ENCODE measurements around the gene MAGI2. TPM values are rescaled to one million over a fixed set of nuclear protein-coding genes. Genes with fewer than 3 reads are reported as not detected.
"Not testable (repeated sequence)": the region's sequence is repeated elsewhere in the genome, so short reads cannot be mapped to it uniquely, and the experiment has no call there.

Gene MAGI2
- total RNA-seq, 1 donor from 2014 or later, result 6.3 TPM

DNA sequence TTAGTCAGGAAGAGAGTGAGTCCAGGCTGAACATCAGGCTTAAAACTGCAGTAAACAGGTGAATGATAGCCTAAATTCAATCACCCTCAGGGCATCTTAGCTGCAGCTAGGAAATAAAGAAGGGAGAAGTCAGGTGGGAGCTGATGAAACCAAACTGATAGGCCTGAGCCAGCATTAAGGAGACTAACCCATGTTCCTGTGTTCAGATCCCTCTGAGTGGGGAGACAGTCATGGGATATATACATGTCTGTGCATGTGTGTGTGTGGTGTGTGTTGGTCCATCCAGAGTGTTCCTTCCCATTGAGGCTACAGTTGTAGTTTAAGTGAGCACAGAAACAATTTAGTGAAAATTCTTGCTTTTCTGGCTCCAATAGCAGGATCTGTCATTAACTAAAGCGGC is 1174.0 kb downstream of the MAGI2 start:
- intact Hi-C loops (cut with DNase I), result no loop called here
- no peak for DNase-seq (ENCODE audit: low spot score)

DNA sequence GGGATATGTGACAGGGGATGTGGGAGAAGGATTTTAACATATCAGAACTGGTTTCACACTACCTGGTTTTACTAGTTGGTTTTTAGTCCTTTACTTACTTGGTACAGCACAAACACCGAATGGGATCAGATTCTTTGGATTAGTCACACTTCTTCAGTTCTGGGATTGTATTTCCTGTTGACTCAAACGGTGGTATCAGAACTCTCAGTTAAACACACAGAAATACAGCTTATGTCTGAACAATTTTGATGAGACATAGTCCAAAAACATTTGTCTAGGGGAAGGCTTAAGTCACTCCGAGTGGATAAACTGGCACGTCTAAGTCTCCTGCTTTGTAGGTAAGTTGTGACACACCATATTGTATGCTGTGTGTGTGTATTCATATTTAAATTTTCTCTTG is 1174.4 kb downstream of the MAGI2 start:
- DNase-seq (ENCODE audit: low spot score), result no peak
- intact Hi-C loops (cut with DNase I), result no loop called here

DNA sequence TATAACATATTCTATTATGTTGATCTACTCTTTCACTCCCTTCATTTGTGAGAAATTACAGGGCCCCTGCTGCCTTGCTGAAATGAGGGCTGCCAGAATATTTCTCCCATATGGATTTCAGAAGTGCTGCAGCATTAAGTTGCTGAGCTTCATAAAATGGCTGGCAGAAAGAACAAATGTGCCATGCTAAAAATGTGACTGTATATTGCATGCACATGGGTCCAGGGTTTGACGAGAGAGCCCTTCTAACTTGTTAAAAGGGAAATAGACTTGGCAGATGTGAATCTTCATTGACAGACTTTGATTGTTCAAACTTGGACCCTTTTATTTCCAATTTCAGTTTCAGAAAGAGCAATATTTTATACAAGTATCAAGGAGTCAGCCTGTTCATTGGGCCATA is 1186.3 kb downstream of the MAGI2 start:
- intact Hi-C loops (cut with DNase I), result no loop called here
- no peak for DNase-seq (ENCODE audit: low spot score)

DNA sequence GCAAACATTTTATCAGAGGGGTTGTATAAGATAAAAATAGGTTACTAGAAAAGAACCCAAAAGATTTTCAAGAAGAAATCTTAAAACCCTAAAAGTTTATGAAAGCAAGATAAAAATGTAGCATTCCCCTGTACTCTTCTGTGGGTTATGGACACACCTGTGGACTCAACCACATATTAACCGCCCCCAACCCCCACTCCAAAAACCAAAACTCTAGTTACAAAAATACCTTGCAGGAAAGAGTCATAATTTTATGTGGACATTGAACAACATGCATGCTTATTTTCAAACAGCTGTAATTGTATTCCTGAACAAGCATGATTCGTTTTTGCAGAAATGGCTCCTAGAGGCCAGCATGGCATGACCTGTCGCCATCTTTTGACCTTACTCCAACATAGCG is 1188.0 kb downstream of the MAGI2 start:
- intact Hi-C loops (cut with DNase I), result no loop called here
- DNase-seq (ENCODE audit: low spot score), result no peak

DNA sequence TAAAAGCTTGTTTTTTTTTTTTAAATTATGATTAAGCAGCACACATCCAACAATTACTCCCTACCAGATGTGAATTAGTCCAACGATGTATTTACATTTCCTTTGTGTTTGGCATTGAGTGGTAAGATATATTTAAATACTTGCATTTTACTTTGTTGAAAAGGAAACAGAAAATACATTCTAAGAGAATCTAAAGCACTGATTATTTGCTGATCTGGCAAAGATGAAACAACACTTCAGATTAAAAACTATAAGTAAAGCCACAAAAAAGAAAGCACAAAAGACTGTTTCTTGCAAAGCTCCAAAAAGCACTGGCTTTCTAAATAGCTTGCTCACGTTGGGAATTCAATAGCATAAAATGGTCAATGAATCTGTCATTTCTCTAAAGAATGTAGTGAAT is 1188.4 kb downstream of the MAGI2 start:
- no peak for DNase-seq (ENCODE audit: low spot score)
- intact Hi-C loops (cut with DNase I), result no loop called here

DNA sequence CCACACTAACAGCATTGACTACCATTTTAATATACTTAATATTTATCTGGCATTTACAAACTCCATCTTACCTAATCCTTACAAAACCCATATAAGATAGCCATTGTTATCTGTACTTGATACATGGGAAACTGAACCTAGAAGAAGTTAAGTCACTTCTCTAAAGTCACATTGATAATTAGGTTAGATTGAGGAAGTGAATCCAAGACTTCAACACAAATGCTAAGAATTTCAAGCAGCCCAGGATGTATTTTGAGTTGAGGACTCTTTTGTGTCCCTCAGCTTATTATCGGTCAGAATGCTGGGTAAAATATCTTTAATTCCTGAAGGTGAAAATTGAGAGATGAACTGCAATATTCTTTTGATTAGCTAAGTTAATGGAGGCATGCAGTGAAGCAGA is 1189.4 kb downstream of the MAGI2 start:
- intact Hi-C loops (cut with DNase I), result no loop called here
- DNase-seq (ENCODE audit: low spot score), result no peak

DNA sequence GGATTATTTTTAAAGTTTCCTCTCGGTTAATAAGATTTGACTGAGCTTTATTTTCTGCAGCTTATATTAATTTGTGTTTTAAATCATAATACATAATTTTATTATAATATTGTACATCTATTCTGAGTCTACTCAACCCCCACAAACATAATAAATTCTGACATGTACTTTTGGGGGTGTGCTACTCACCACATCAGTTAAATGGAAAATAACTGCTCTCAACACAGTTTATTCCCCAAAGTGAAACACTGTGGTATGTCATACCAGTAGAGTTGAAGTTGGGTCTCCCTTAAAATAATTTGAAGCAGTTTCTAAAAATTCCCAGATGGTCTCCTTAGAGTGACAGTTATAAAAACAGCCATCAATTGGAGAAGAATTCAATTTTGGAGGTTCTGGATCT is 1191.7 kb downstream of the MAGI2 start:
- no peak for DNase-seq (ENCODE audit: low spot score)

DNA sequence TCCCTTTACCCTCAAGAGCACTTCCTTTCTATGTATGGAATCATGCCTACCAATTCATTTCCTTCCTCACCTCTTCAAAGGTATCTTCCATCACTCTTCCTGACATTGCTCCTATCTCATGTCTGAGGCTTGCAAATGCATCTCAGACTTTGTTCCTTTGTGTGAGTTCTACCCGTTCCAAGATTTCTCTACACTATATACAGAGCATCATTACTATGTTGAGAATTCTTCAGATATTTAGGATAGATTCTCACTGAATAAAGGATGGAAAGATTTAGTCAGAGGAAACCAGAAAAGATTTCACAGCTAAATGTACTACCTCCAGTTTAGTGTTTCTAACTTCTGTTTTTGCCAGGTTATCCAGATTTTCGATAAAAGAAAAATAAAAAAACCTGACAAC is 1192.2 kb downstream of the MAGI2 start:
- no peak for DNase-seq (ENCODE audit: low spot score)
- intact Hi-C loops (cut with DNase I), result no loop called here

More for the DNA sequence above, 1191.7 kb downstream of the MAGI2 start:
- intact Hi-C loops (cut with DNase I), result no loop called here

DNA sequence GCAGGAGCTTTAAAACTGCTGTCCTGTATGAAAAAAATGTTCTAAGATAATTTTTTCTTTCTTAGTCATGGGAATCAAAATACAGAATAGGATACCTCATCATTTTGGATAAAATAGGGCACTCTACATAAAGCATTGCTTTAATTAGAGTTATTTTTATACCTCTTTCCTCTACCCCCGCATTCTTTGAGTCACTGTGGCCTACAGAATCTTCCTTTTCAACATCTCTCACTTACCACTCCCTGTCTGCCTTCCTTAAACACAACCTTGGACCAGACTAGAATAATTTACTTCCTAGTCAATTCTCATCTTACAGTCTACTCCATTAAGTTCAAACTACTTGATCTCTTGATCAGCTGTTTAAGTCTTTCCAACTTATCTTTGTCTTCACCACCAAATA is 1192.6 kb downstream of the MAGI2 start:
- intact Hi-C loops (cut with DNase I), result no loop called here
- no peak for DNase-seq (ENCODE audit: low spot score)

DNA sequence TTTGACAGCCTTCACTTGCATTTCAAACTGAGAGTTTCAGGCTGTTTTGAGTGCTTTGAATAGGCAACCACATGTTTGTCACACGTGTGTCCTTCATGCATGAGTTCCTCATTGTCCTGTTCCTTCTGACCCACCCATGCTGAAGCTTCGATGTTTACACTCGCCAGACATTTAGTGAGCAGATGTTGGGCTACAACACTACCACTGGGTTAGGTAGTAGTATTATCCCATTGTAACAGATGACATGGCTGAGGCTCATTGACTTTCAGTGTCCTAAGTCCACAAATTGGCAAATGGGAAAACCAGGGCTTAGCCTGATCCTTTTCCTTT is 1198.8 kb downstream of the MAGI2 start:
- DNase-seq (ENCODE audit: low spot score), result no peak
- intact Hi-C loops (cut with DNase I), result no loop called here

DNA sequence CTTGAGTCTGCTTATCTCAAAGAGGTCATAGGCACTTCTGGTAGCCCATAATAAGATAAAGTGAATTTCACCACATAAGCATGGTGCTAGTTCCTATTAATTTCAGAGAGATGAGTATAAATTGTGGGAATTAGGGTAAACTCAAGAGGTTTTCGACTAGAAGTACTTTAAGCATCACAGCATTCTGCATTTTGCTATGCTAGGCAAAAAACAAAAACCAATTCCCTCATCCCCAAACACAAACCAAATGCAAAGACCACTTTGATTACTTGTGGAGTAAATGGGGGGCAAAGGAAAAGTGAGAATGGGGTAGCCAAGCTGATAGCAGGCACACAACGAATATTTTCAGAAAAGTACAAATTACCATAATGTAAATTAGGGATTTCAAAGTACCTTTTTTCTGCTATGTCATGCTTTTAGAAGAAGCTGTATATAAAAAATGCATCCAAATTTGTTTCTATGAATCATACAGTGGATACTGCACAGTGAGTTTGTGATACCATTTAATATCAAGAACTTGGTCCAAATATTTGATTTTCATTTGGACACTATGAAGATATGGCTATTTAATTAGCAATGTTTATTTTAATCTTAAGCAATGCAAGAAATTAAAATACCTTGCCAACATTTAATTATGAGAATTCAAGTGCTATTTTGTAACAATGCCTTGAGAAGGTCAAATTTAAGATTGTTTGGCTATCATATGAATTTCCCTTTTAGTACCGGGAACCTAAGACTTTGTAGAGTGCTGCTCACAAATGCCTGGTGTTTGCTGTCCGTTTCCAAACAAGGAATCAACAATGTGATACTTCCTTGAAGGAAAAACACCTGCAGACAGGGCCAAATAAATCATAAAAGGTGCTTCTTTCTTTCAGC is 1199.4 kb downstream of the MAGI2 start:
- intact Hi-C loops (cut with DNase I), result no loop called here
- no peak for DNase-seq (ENCODE audit: low spot score)

DNA sequence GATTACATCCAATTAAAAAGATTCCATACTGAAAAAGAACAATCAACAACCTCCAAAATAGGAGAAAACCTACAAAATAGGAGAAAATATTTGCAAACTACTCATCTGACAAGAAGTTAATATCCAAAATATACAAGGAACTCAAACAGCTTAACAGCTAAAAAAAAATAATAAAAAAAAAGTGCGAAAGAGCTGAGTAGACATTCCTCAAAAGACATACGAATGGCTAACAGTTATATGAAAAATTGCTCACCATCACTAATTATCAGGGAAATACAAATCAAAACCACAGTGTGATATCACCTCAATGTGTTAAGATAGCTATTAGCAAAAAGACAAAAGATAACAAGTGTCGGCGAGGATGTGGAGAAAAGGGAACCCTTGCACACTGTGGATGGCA is 1204.6 kb downstream of the MAGI2 start:
- DNase-seq (ENCODE audit: low spot score), result no peak
- intact Hi-C loops (cut with DNase I), result no loop called here

DNA sequence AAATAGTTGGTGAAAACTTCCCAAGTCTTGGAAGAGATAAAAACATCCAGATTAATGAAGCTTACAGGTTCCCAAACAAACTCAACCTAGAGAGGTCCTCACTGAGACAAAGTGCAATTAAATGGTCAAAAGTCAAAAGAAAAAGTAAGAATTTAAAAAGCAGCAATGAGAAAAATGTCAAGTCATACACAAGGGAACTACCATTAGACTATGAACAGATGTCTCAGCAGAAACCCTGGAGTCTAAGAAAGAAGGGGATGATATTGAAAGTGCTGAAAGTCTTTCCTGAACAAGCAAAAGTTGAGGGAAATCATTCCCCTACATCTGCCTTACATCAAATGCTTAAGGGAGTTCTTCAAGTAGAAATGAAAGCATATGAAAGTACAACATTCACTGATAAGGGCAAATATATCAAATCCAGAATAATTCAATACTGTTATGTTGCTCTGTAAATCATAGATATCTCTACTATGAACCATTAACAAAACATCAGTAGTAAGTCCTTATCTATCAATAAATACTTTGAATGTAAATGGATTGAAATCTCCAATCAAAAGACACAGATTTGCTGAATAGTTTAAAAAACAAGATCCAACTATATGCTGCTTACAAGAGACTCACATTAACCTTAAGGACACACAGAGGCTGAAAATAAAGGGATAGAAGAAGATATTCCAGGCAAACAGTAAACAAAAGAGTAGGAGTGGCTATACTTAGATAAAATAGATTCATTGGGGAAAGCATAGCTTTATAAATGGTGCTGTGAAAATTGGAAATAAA is 1205.4 kb downstream of the MAGI2 start:
- no peak for DNase-seq (ENCODE audit: low spot score)

DNA sequence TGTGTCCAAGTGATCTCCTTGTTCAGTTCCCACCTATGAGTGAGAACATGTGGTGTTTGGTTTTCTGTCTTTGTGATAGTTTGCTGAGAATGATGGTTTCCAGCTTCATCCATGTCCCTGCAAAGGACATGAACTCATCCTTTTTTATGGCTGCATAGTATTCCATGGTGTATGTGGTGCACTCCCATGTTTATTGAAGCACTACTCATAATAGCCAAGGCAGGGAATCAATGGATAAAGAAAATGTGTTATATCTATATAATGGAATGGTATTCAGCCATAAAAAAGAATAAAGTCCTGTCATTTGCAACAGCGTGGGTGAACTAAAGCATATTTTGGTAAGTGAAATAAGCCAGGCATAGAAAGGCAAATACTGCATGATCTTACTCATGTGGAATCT is 1213.3 kb downstream of the MAGI2 start:
- DNase-seq (ENCODE audit: low spot score); intact Hi-C loops (cut with DNase I): not testable (repeated sequence)

More for the DNA sequence above, 1205.4 kb downstream of the MAGI2 start:
- intact Hi-C loops (cut with DNase I), result no loop called here

DNA sequence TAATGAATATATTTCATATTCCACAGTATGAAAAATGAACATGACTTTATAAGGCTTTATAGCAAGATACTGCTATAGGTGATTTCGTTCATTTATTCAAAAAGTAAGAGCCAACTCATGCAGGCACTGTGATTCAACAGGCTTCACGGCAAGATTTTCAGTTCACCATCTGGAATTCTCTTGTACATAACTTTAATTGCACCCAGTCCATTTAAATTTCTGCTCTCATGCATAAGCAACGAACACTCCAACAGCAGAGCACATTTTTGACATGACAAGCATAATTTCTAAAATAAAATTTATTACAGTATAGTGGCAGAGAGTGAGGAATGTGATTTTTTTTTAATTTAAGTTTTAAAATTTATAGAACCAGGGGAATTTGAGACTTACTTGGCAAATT is 1218.8 kb downstream of the MAGI2 start:
- intact Hi-C loops (cut with DNase I), result no loop called here

DNA sequence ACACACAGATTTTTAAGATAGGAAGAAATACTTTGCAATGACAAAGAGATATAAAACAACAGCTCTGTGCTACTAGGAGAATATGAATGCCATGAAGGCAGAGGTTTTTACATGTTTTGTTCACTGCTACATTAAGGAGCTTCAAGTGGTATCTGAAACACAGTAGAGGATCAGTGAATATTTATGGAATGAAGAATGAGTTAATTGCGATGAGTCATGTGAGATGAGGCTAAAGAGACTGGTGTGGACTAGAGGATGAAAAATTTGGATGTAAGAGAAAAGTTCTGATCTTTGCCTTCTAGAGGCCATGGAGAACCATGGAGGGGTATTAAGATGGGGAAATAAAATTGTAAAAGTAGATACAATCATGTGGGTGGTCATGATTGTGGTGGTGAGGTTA is 1220.7 kb downstream of the MAGI2 start:
- intact Hi-C loops (cut with DNase I), result no loop called here
- DNase-seq (ENCODE audit: low spot score), result no peak

More for the DNA sequence above, 1218.8 kb downstream of the MAGI2 start:
- DNase-seq (ENCODE audit: low spot score), result no peak

DNA sequence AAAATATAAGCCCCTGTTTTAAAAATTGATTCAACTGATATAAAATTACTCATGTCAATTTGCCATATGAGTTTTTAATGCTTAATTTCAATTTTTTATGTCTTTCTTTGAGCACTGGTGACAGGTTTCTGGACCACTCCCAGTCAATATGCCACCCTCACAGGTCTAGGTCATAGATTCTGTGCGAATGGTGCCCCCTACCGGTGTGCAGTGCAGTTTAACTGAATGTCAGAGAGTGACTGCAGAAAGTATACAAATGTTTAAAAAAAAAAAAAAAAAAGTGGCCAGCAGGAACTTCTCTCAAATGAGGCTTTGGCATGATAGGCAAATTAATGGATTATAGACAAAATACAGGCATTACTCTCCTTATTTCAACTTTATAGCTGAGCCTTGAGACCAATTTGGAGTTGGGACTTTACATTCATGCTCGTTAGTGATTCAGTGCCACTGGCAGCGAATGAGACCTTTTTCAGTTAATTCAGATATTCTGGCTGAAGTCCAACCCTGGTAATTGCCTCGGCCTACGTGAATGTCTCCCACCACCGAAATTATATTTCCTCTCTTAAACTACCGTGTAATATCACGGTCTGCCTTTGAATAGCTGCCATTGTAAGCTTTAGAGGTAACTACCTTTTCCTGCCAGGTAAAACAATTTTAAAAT is 1227.3 kb downstream of the MAGI2 start:
- intact Hi-C loops (cut with DNase I), result no loop called here
- DNase-seq (ENCODE audit: low spot score), result no peak

DNA sequence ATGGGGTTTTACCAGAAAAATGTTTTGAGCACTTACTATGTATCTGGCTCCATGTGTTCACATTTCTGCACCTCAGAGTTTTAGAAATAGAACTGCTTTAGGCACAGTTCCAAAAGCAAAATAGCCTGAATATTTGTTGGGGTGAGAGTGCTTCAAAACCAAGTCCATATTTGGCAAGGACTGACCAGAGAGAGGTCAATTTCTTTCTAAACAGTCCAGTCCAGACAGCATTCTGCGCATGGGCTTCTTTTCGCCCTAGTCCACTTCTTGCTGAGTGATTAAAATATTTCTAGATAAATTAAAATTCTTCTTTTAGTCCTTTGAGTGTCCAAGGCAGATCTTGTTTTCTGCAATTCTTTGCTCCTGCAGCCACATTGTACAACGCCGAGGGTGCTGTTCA is 1227.9 kb downstream of the MAGI2 start:
- intact Hi-C loops (cut with DNase I), result no loop called here
- no peak for DNase-seq (ENCODE audit: low spot score)

DNA sequence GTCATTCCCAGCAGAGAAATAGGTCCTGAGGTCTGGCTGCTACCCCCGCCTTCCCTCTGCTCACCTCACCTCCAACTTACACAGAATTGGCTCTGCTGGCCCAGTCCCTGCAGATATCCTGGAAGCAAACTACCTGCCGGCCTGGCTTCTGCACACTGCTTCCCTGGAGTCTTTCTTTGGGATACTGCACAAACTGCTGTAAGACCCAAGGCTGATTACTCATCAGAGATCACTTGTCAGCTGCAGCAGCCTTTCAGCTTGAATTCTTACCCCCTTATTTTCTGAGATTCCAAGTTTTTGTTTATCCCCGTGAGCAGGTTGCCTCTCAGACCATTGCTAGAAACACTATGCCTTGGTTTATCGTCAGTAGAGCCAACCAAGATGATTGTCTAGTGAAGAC is 1228.5 kb downstream of the MAGI2 start:
- intact Hi-C loops (cut with DNase I), result no loop called here
- no peak for DNase-seq (ENCODE audit: low spot score)

DNA sequence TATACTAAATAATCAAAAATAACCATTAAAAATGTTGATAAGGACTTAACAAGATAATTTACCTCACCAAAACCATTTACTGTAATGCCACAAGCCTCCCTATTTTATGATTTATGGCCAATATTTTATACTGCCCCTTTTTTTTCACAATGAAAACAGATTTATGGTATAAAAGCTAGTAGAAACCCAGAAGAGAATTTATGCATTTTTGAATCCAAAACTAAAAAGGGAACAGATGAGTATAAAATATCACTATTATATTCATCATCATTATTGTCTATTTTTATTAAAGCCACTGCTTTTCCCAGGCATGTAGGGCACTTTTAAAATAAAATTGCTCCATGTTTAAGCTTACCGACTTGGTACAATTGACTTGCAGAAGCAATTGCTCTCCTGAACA is 1229.9 kb downstream of the MAGI2 start:
- DNase-seq (ENCODE audit: low spot score), result no peak
- intact Hi-C loops (cut with DNase I), result no loop called here
